Thyroid gland (tissue), 4 donors: ENCODE results near the gene FBXO5. TPM values are rescaled to one million over a fixed set of nuclear protein-coding genes. Genes with fewer than 3 reads are reported as not detected.
A peak's percentile ranks its signal among the peaks of the same experiment; 100 is the strongest.

Source experiments
- DNase-seq, 2 donors: peaks; one replicate each; pipeline ENCODE4 v3.0.0-alpha.2; 2019
- H3K27ac ChIP-seq, 3 donors: fragments of 200-600 bp; sonication (generic); 1 replicate in 2 of 3; 2 replicates in 1 of 3; pipeline ENCODE4 v1.5.1; 2016 to 2019; ENCODE audit warnings: mild to moderate bottlenecking in 1 of 3, moderate library complexity in 1 of 3
- H3K27me3 ChIP-seq: fragments of 200-600 bp; sonication (generic); one replicate; pipeline ENCODE4 v1.5.1; 2019
- H3K36me3 ChIP-seq, 2 donors: fragments of 200-600 bp; sonication (generic); one replicate each; pipeline ENCODE4 v1.5.1; 2016 to 2019
- H3K4me1 ChIP-seq, 2 donors: fragments of 200-600 bp; sonication (generic); one replicate each; pipeline ENCODE4 v1.5.1; 2017 to 2019
- H3K4me3 ChIP-seq, 3 donors: fragments of 200-600 bp; sonication (generic); replicated peaks in 1 of 3; 1 replicate in 2 of 3; 2 replicates in 1 of 3; pipeline ENCODE4 v1.5.1; 2016; ENCODE audit warnings: mild to moderate bottlenecking in 1 of 3
- H3K9me3 ChIP-seq: fragments of 200-600 bp; sonication (generic); one replicate; pipeline ENCODE4 v1.5.1; 2017
- CTCF ChIP-seq, 6 experiments: fragments of 200-600 bp in 3 of 6; fragments of 450-650 bp in 3 of 6; sonication (generic) in 3 of 6; IDR thresholded peaks; one replicate each; pipeline ENCODE4 v1.5.1; 2016 to 2019; ENCODE audit warnings: antibody characterized with exemption in 6 of 6, mild to moderate bottlenecking in 2 of 6, inconsistent platforms in 1 of 6, moderate library complexity in 1 of 6
- POLR2A ChIP-seq, 2 donors: fragments of 450-650 bp; IDR thresholded peaks; one replicate each; pipeline ENCODE4 v1.6.1; 2017; ENCODE audit warnings: antibody characterized with exemption in 2 of 2, mild to moderate bottlenecking in 2 of 2, moderate library complexity in 1 of 2
- WGBS, 2 donors: methylation state at CpG; one replicate each; pipeline ENCODE4 v1.1.5; 2017; 5-methylcytosine and 5-hydroxymethylcytosine counted together
- intact Hi-C: fragments of 100-400 bp; cut with DNase I; formaldehyde crosslinking; loops from one replicate; pipeline ENCODE4 v1.15.1; 2023
- total RNA-seq, 4 donors: library from RNA; depleted of rRNA; stranded (reverse); fragments of >200 nt; gene quantifications; one replicate each; pipeline ENCODE4 v1.2.3, GENCODE V29; 2016

FBXO5 gene
- total RNA-seq, 4 donors from 2014 or later: 5.6 to 7.4 (median 6.2) TPM

- Histone ChIP-seq H3K27ac (no peak overlapping the region), H3K27me3 (no peaks in the 10 kb centered on the region), H3K9me3 (no peaks in the 10 kb centered on the region), H3K36me3 (no peaks in the 10 kb centered on the region), H3K4me3 (no peak overlapping the region), H3K4me1 (no peaks in the 10 kb centered on the region)
- WGBS, 2 donors: 84 to 86% methylated on average over 4 of the region's 4 CpGs
- TF ChIP-seq CTCF (IDR thresholded peaks at IDR 0.05): no peak
- TF ChIP-seq POLR2A (IDR thresholded peaks at IDR 0.05): no peak
- DNase-seq: no peak
- intact Hi-C loops: no loop called here
Measured at GRCh38 chr6:153027480-153027879, 44.6 kb upstream of the FBXO5 start.

GRCh38 chr6:153024709-153025017 lies 41.8 kb upstream of the FBXO5 start:
- WGBS, 2 donors: 9 to 21% methylated on average over 1 of the region's 1 CpG
- Histone ChIP-seq H3K9me3 (no peaks in the 10 kb centered on the region), H3K4me3 (no peak overlapping the region), H3K36me3 (no peaks in the 10 kb centered on the region), H3K27me3 (no peaks in the 10 kb centered on the region), H3K27ac (no peak overlapping the region), H3K4me1 (no peaks in the 10 kb centered on the region)
- TF ChIP-seq CTCF (IDR thresholded peaks at IDR 0.05): peak in 1 of 6 experiments; percentile 4
- no peak for TF ChIP-seq POLR2A (IDR thresholded peaks at IDR 0.05)
- intact Hi-C loops: loop anchor here (5.0 kb wide), 1 partner anchor 162 kb away; no protein-coding TSS in a partner anchor
- no peak for DNase-seq

- no peaks in the 10 kb centered on the region for H3K4me1 ChIP-seq
- 48 to 52% methylated on average over 6 of the region's 6 CpGs for WGBS, 2 donors
- TF ChIP-seq POLR2A (IDR thresholded peaks at IDR 0.05): no peak
- peak; percentile 39 to 79 (median 58) for TF ChIP-seq CTCF (IDR thresholded peaks at IDR 0.05)
- no peaks in the 10 kb centered on the region for H3K9me3 ChIP-seq
- no peaks in the 10 kb centered on the region for H3K36me3 ChIP-seq
- no peak overlapping the region for H3K4me3 ChIP-seq
- intact Hi-C loops: loop anchor here (5.0 kb wide), 1 partner anchor 162 kb away; no protein-coding TSS in a partner anchor
- H3K27ac ChIP-seq: no peak overlapping the region
- H3K27me3 ChIP-seq: no peaks in the 10 kb centered on the region
- DNase-seq: peak; percentile 18 to 23
Measured at GRCh38 chr6:153023977-153024708, 41.3 kb upstream of the FBXO5 start.

- no peak overlapping the region for H3K27ac ChIP-seq
- no peaks in the 10 kb centered on the region for H3K27me3 ChIP-seq
- intact Hi-C loops: no loop called here
- TF ChIP-seq POLR2A (IDR thresholded peaks at IDR 0.05) (no peak), CTCF (IDR thresholded peaks at IDR 0.05) (no peak)
- H3K9me3 ChIP-seq: no peaks in the 10 kb centered on the region
- 94 to 97% methylated on average over 3 of the region's 3 CpGs for WGBS, 2 donors
- no peaks in the 10 kb centered on the region for H3K36me3 ChIP-seq
- no peaks in the 10 kb centered on the region for H3K4me1 ChIP-seq
- DNase-seq: no peak
- H3K4me3 ChIP-seq: no peak overlapping the region
Measured at GRCh38 chr6:153018355-153018754, 35.5 kb upstream of the FBXO5 start.

GRCh38 chr6:153016846-153017245 lies 34.0 kb upstream of the FBXO5 start:
- Histone ChIP-seq H3K27me3 (no peaks in the 10 kb centered on the region), H3K4me1 (no peaks in the 10 kb centered on the region), H3K9me3 (no peaks in the 10 kb centered on the region), H3K27ac (no peak overlapping the region), H3K4me3 (no peak overlapping the region), H3K36me3 (no peaks in the 10 kb centered on the region)
- 88 to 93% methylated on average over 3 of the region's 3 CpGs for WGBS, 2 donors
- no peak for DNase-seq
- TF ChIP-seq CTCF (IDR thresholded peaks at IDR 0.05) (no peak), POLR2A (IDR thresholded peaks at IDR 0.05) (no peak)
- intact Hi-C loops: no loop called here
